Choroid plexus epithelial cell (primary cell): ENCODE measurements around the gene ARL2.
"Not testable (repeated sequence)": the region's sequence is repeated elsewhere in the genome, so short reads cannot be mapped to it uniquely, and the experiment has no call there.

Source experiments
- DNase-seq: peaks from one replicate; pipeline ENCODE4 v3.0.0-alpha.2; 2010; ENCODE audit warnings: low read depth
- H3K4me3 ChIP-seq: 2 replicates; pipeline ENCODE4 v1.5.1; 2011; ENCODE audit warnings: low read depth, mild to moderate bottlenecking, control low read depth, low read length, moderate library complexity
- CTCF ChIP-seq: conservative IDR thresholded peaks from 2 replicates; pipeline ENCODE4 v1.5.1; 2011; ENCODE audit warnings: low read depth, mild to moderate bottlenecking, control low read depth, inconsistent platforms, low read length, moderate library complexity

ARL2 gene

GRCh38 chr11:64996710-64997380 is 17.1 kb upstream of the ARL2 start, which contains the start of gene BATF2:
Gene BATF2 (minus strand): TSS chr11:64996971. CDS start chr11:64996914, 57 bp downstream.
- TF ChIP-seq CTCF = peak; percentile 58
- peak; percentile 72 for DNase-seq
- H3K4me3 ChIP-seq = peak within 1 kb of the TSS; percentile 45

GRCh38 chr11:64998141-64998540 is 15.8 kb upstream of the ARL2 start:
- no peak for TF ChIP-seq CTCF
- DNase-seq = no peak
- no peak overlapping the region for H3K4me3 ChIP-seq

GRCh38 chr11:64998690-64999431 is 15.1 kb upstream of the ARL2 start:
- no peak for DNase-seq
- TF ChIP-seq CTCF = no peak
- no peak overlapping the region for H3K4me3 ChIP-seq

- DNase-seq = no peak
- TF ChIP-seq CTCF = no peak
- H3K4me3 ChIP-seq = no peak overlapping the region
Observed at GRCh38 chr11:64999478-64999877, 14.5 kb upstream of the ARL2 start.

GRCh38 chr11:65002706-65003105 is 11.3 kb upstream of the ARL2 start:
- no peak for TF ChIP-seq CTCF
- no peak overlapping the region for H3K4me3 ChIP-seq
- no peak for DNase-seq

- TF ChIP-seq CTCF = no peak
- DNase-seq = peak; percentile 67
- H3K4me3 ChIP-seq = no peak overlapping the region
Observed at GRCh38 chr11:65003282-65003681, 10.7 kb upstream of the ARL2 start.

- not testable (repeated sequence) for H3K4me3 ChIP-seq, DNase-seq
Observed at GRCh38 chr11:65003968-65004367, 10.0 kb upstream of the ARL2 start.
